Activated CD4-positive, CD25-positive, alpha-beta regulatory T cell treated with anti-CD3 and anti-CD28 coated beads, Interleukin-2, amount 50 U/mL, for 24 hours (primary cell): ENCODE measurements around the gene KDELR1.

Experiments
- ATAC-seq, 2 donors: fragments of 150-1000 bp; cut with Tn5 transposase; one replicate each; pipeline ENCODE4 v1.10.0; 2021; ENCODE audit warnings: mild to moderate bottlenecking in 1 of 2, moderate library complexity in 1 of 2

KDELR1 gene

GRCh38 chr19:48371367-48371766 lies 20.0 kb downstream of the KDELR1 start:
- ATAC-seq: no peak

GRCh38 chr19:48370955-48371354 lies 20.4 kb downstream of the KDELR1 start:
- ATAC-seq: no peak

- no peak for ATAC-seq
Measured at GRCh38 chr19:48368936-48369335, 22.4 kb downstream of the KDELR1 start.

GRCh38 chr19:48367855-48368254 lies 23.5 kb downstream of the KDELR1 start:
- no peak for ATAC-seq

- ATAC-seq: no peak
Measured at GRCh38 chr19:48365602-48366001, 25.7 kb downstream of the KDELR1 start.

GRCh38 chr19:48364598-48365348 lies 26.6 kb downstream of the KDELR1 start:
- ATAC-seq: no peak

- ATAC-seq: peak; percentile 88 to 90
Measured at GRCh38 chr19:48363810-48364597, 27.3 kb downstream of the KDELR1 start, which contains the start of the genes SYNGR4 and TMEM143. TSS of gene SYNGR4 (plus strand) at chr19:48364367. CDS start at chr19:48365843, 1,476 bp downstream. TSS of gene TMEM143 (minus strand) at chr19:48363940. CDS start at chr19:48363920, 20 bp downstream.

- ATAC-seq: peak; percentile 1 to 5
Measured at GRCh38 chr19:48363500-48363809, 27.9 kb downstream of the KDELR1 start.

- peak; percentile 78 to 80 for ATAC-seq
Measured at GRCh38 chr19:48362716-48363499, 28.4 kb downstream of the KDELR1 start.

- no peak for ATAC-seq
Measured at GRCh38 chr19:48361912-48362311, 29.4 kb downstream of the KDELR1 start.

GRCh38 chr19:48359123-48359522 lies 32.2 kb downstream of the KDELR1 start:
- ATAC-seq: no peak

- no peak for ATAC-seq
Measured at GRCh38 chr19:48355365-48355954, 35.9 kb downstream of the KDELR1 start.

- no peak for ATAC-seq
Measured at GRCh38 chr19:48354332-48354992, 36.9 kb downstream of the KDELR1 start.

GRCh38 chr19:48353677-48354076 lies 37.7 kb downstream of the KDELR1 start:
- no peak for ATAC-seq

GRCh38 chr19:48351341-48351752 lies 40.0 kb downstream of the KDELR1 start:
- ATAC-seq: peak; percentile 86 to 92

GRCh38 chr19:48350856-48351255 lies 40.5 kb downstream of the KDELR1 start:
- ATAC-seq: no peak

GRCh38 chr19:48348737-48349136 lies 42.6 kb downstream of the KDELR1 start:
- ATAC-seq: no peak

GRCh38 chr19:48348045-48348444 lies 43.3 kb downstream of the KDELR1 start:
- ATAC-seq: no peak

GRCh38 chr19:48346191-48346590 lies 45.2 kb downstream of the KDELR1 start:
- ATAC-seq: no peak

GRCh38 chr19:48344892-48345291 lies 46.5 kb downstream of the KDELR1 start:
- no peak for ATAC-seq

GRCh38 chr19:48342841-48343540 lies 48.4 kb downstream of the KDELR1 start:
- no peak for ATAC-seq

- ATAC-seq: no peak
Measured at GRCh38 chr19:48342414-48342738, 49.0 kb downstream of the KDELR1 start.
